ENCODE measurements around the gene FBXO2.

DNA sequence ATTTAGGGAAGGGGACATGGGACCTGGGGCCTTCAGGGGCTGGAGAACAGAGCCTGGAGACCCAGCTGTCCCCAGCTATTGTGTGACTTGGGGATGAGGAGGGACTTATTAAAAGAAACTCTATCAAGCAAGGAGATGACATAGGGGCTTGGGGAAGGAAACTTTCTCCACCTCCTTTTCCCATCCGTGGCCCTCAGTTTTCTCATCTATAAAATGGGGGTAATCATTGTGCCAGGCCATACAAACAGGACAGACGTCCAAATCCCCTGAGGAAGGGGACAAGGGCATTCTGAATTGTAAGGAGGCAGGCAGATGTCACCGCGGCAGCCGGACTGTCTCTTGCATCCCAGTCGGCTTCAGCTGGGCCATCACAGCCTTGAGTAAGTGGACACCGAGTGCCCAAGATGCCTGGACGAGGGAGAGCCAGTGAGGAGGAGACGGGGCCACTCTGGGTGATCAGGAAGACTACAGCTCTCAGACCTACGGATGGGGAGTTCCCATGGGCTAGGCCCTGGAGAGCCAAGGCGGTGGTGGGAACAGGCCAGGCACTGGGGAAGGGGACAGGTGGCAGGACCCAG is 1.9 kb downstream of the FBXO2 start:
- no peak for TF ChIP-seq POLR2A (IDR thresholded peaks at IDR 0.05; ENCODE audit: low read depth, low read length)
- no peak for TF ChIP-seq TAF1 (IDR thresholded peaks at IDR 0.05; ENCODE audit: low read depth, low read length)
- no peak for TF ChIP-seq POU2F2 (IDR thresholded peaks at IDR 0.05; ENCODE audit: low read depth, low read length)
- TF ChIP-seq POLR2AphosphoS5 (IDR thresholded peaks at IDR 0.05; ENCODE audit: low read depth, low read length) = no peak
- no peak for TF ChIP-seq PAX5 (IDR thresholded peaks at IDR 0.05; ENCODE audit: insufficient read depth, low read length, severe bottlenecking)
- TF ChIP-seq SPI1 (IDR thresholded peaks at IDR 0.05; ENCODE audit: low read depth, low read length) = no peak
